Measurements from ENCODE around the gene CDY2B. TPM values are rescaled to one million over a fixed set of nuclear protein-coding genes. Genes with fewer than 3 reads are reported as not detected.
"Not testable (repeated sequence)": the region's sequence is repeated elsewhere in the genome, so short reads cannot be mapped to it uniquely, and the experiment has no call there.

The CDY2B gene
- total RNA-seq, result not detected
- not detected for polyA plus RNA-seq (2013, experiment 1 of 2)
- not detected for polyA plus RNA-seq (2013, experiment 2 of 2)
- long read RNA-seq, experiment 1, result 0 reads
- long read RNA-seq, experiment 2, result 0 reads
- long read RNA-seq, experiment 3, result 0 reads
- long read RNA-seq, experiment 4, result 0 reads

GRCh38 chrY:17880120-17880519, at the start of gene CDY2B:
Gene CDY2B, minus strand, starts transcription at chrY:17880220. Its CDS starts 328 bp downstream, at chrY:17879892.
- no CpG with 5 or more reads among the region's 2 CpGs for WGBS, 2 experiments (ENCODE audit: insufficient coverage in 1 of 2, insufficient read length in 1 of 2)
- H3K4me3 Mint-ChIP-seq; H3K27ac ChIP-seq (ENCODE audit: low read depth, low read length); H3K9ac ChIP-seq (ENCODE audit: extremely low read depth, low read length, poor library complexity, severe bottlenecking); H3K27me3 ChIP-seq (ENCODE audit: control insufficient read depth, insufficient read depth, low read length, poor library complexity, severe bottlenecking); H3K4me3 ChIP-seq (ENCODE audit: low read length); DNase-seq; H3K36me3 Mint-ChIP-seq (ENCODE audit: low read depth); H3K9me3 Mint-ChIP-seq; H3K27ac Mint-ChIP-seq; H3K4me1 ChIP-seq (ENCODE audit: control insufficient read depth, insufficient read depth, low read length); H3K4me1 Mint-ChIP-seq; H3K27me3 Mint-ChIP-seq (ENCODE audit: insufficient read depth); H3K36me3 ChIP-seq (ENCODE audit: control insufficient read depth, insufficient read depth, low read length); H3K9me3 ChIP-seq (ENCODE audit: control insufficient read depth, low read length): not testable (repeated sequence)

GRCh38 chrY:17908009-17908408, 28.0 kb upstream of the CDY2B start:
- H3K4me1 ChIP-seq (ENCODE audit: control insufficient read depth, insufficient read depth, low read length); DNase-seq; H3K4me3 Mint-ChIP-seq; H3K9me3 ChIP-seq (ENCODE audit: control insufficient read depth, low read length); H3K27me3 Mint-ChIP-seq (ENCODE audit: insufficient read depth); H3K4me3 ChIP-seq (ENCODE audit: low read length); H3K27me3 ChIP-seq (ENCODE audit: control insufficient read depth, insufficient read depth, low read length, poor library complexity, severe bottlenecking); H3K36me3 Mint-ChIP-seq (ENCODE audit: low read depth); H3K27ac Mint-ChIP-seq; H3K27ac ChIP-seq (ENCODE audit: low read depth, low read length); H3K4me1 Mint-ChIP-seq; H3K9me3 Mint-ChIP-seq; H3K9ac ChIP-seq (ENCODE audit: extremely low read depth, low read length, poor library complexity, severe bottlenecking); H3K36me3 ChIP-seq (ENCODE audit: control insufficient read depth, insufficient read depth, low read length): not testable (repeated sequence)
- no CpG with 5 or more reads among the region's 3 CpGs for WGBS, 2 experiments (ENCODE audit: insufficient coverage in 1 of 2, insufficient read length in 1 of 2)

- H3K27ac Mint-ChIP-seq; H3K4me3 ChIP-seq (ENCODE audit: low read length); H3K27ac ChIP-seq (ENCODE audit: low read depth, low read length); H3K4me1 ChIP-seq (ENCODE audit: control insufficient read depth, insufficient read depth, low read length); H3K36me3 ChIP-seq (ENCODE audit: control insufficient read depth, insufficient read depth, low read length); DNase-seq; H3K4me3 Mint-ChIP-seq; H3K9ac ChIP-seq (ENCODE audit: extremely low read depth, low read length, poor library complexity, severe bottlenecking); H3K27me3 Mint-ChIP-seq (ENCODE audit: insufficient read depth); H3K27me3 ChIP-seq (ENCODE audit: control insufficient read depth, insufficient read depth, low read length, poor library complexity, severe bottlenecking); H3K9me3 ChIP-seq (ENCODE audit: control insufficient read depth, low read length); H3K9me3 Mint-ChIP-seq; H3K36me3 Mint-ChIP-seq (ENCODE audit: low read depth); H3K4me1 Mint-ChIP-seq: not testable (repeated sequence)
- no CpG with 5 or more reads among the region's 2 CpGs for WGBS, 2 experiments (ENCODE audit: insufficient coverage in 1 of 2, insufficient read length in 1 of 2)
Measured at GRCh38 chrY:17907351-17907750, 27.3 kb upstream of the CDY2B start.

GRCh38 chrY:17881697-17882096, 1.7 kb upstream of the CDY2B start:
- H3K36me3 Mint-ChIP-seq (ENCODE audit: low read depth); H3K27ac Mint-ChIP-seq; H3K27me3 Mint-ChIP-seq (ENCODE audit: insufficient read depth); DNase-seq; H3K4me3 Mint-ChIP-seq; H3K36me3 ChIP-seq (ENCODE audit: control insufficient read depth, insufficient read depth, low read length); H3K9me3 ChIP-seq (ENCODE audit: control insufficient read depth, low read length); H3K4me3 ChIP-seq (ENCODE audit: low read length); H3K27ac ChIP-seq (ENCODE audit: low read depth, low read length); H3K27me3 ChIP-seq (ENCODE audit: control insufficient read depth, insufficient read depth, low read length, poor library complexity, severe bottlenecking); H3K4me1 ChIP-seq (ENCODE audit: control insufficient read depth, insufficient read depth, low read length); H3K9ac ChIP-seq (ENCODE audit: extremely low read depth, low read length, poor library complexity, severe bottlenecking); H3K9me3 Mint-ChIP-seq; H3K4me1 Mint-ChIP-seq: not testable (repeated sequence)
- no CpG with 5 or more reads among the region's 2 CpGs for WGBS, 2 experiments (ENCODE audit: insufficient coverage in 1 of 2, insufficient read length in 1 of 2)

GRCh38 chrY:17876767-17877166, 3.3 kb downstream of the CDY2B start:
- H3K36me3 Mint-ChIP-seq (ENCODE audit: low read depth); H3K27me3 Mint-ChIP-seq (ENCODE audit: insufficient read depth); H3K27ac Mint-ChIP-seq; H3K27ac ChIP-seq (ENCODE audit: low read depth, low read length); H3K4me1 Mint-ChIP-seq; H3K4me1 ChIP-seq (ENCODE audit: control insufficient read depth, insufficient read depth, low read length); H3K36me3 ChIP-seq (ENCODE audit: control insufficient read depth, insufficient read depth, low read length); H3K4me3 ChIP-seq (ENCODE audit: low read length); H3K9me3 Mint-ChIP-seq; DNase-seq; H3K27me3 ChIP-seq (ENCODE audit: control insufficient read depth, insufficient read depth, low read length, poor library complexity, severe bottlenecking); H3K9ac ChIP-seq (ENCODE audit: extremely low read depth, low read length, poor library complexity, severe bottlenecking); H3K4me3 Mint-ChIP-seq; H3K9me3 ChIP-seq (ENCODE audit: control insufficient read depth, low read length): not testable (repeated sequence)
- no CpG with 5 or more reads among the region's 1 CpG for WGBS, 2 experiments (ENCODE audit: insufficient coverage in 1 of 2, insufficient read length in 1 of 2)

GRCh38 chrY:17875401-17875800, 4.6 kb downstream of the CDY2B start:
- H3K36me3 ChIP-seq (ENCODE audit: control insufficient read depth, insufficient read depth, low read length); H3K4me1 Mint-ChIP-seq; DNase-seq: not testable (repeated sequence)

GRCh38 chrY:17871194-17871903, 8.7 kb downstream of the CDY2B start:
- not testable (repeated sequence) for H3K36me3 ChIP-seq (ENCODE audit: control insufficient read depth, insufficient read depth, low read length); H3K4me3 Mint-ChIP-seq; H3K36me3 Mint-ChIP-seq (ENCODE audit: low read depth); H3K27ac ChIP-seq (ENCODE audit: low read depth, low read length); H3K9me3 ChIP-seq (ENCODE audit: control insufficient read depth, low read length); H3K27me3 ChIP-seq (ENCODE audit: control insufficient read depth, insufficient read depth, low read length, poor library complexity, severe bottlenecking); DNase-seq; H3K4me3 ChIP-seq (ENCODE audit: low read length); H3K27ac Mint-ChIP-seq; H3K27me3 Mint-ChIP-seq (ENCODE audit: insufficient read depth); H3K9me3 Mint-ChIP-seq; H3K9ac ChIP-seq (ENCODE audit: extremely low read depth, low read length, poor library complexity, severe bottlenecking); H3K4me1 ChIP-seq (ENCODE audit: control insufficient read depth, insufficient read depth, low read length); H3K4me1 Mint-ChIP-seq
- WGBS, 2 experiments (ENCODE audit: insufficient coverage in 1 of 2, insufficient read length in 1 of 2), result no CpG with 5 or more reads among the region's 3 CpGs

More at GRCh38 chrY:17875401-17875800, 4.6 kb downstream of the CDY2B start:
- not testable (repeated sequence) for H3K27me3 ChIP-seq (ENCODE audit: control insufficient read depth, insufficient read depth, low read length, poor library complexity, severe bottlenecking); H3K4me1 ChIP-seq (ENCODE audit: control insufficient read depth, insufficient read depth, low read length); H3K9me3 ChIP-seq (ENCODE audit: control insufficient read depth, low read length); H3K27me3 Mint-ChIP-seq (ENCODE audit: insufficient read depth); H3K36me3 Mint-ChIP-seq (ENCODE audit: low read depth); H3K27ac ChIP-seq (ENCODE audit: low read depth, low read length); H3K27ac Mint-ChIP-seq; H3K4me3 Mint-ChIP-seq; H3K9me3 Mint-ChIP-seq; H3K4me3 ChIP-seq (ENCODE audit: low read length); H3K9ac ChIP-seq (ENCODE audit: extremely low read depth, low read length, poor library complexity, severe bottlenecking)
- no CpG with 5 or more reads among the region's 3 CpGs for WGBS, 2 experiments (ENCODE audit: insufficient coverage in 1 of 2, insufficient read length in 1 of 2)
